ENCODE measurements around the gene SDHB.

SDHB gene

GRCh38 chr1:16975838-16976237, 78.0 kb downstream of the SDHB start:
- TF ChIP-seq CTCF (conservative IDR thresholded peaks at IDR 0.05): no peak
- TF ChIP-seq ZFX (IDR thresholded peaks at IDR 0.05): no peak
- H3K27ac ChIP-seq: no peak overlapping the region

- TF ChIP-seq CTCF (conservative IDR thresholded peaks at IDR 0.05) (no peak), ZFX (IDR thresholded peaks at IDR 0.05) (no peak)
- H3K27ac ChIP-seq: no peak overlapping the region
Measured at GRCh38 chr1:16975211-16975610, 78.6 kb downstream of the SDHB start.

GRCh38 chr1:16973215-16973614, 80.6 kb downstream of the SDHB start:
- TF ChIP-seq ZFX (IDR thresholded peaks at IDR 0.05) (no peak), CTCF (conservative IDR thresholded peaks at IDR 0.05) (no peak)

GRCh38 chr1:16972189-16972895, 81.5 kb downstream of the SDHB start:
- no peak overlapping the region for H3K27ac ChIP-seq
- no peak for TF ChIP-seq CTCF (conservative IDR thresholded peaks at IDR 0.05)
- no peak for TF ChIP-seq ZFX (IDR thresholded peaks at IDR 0.05)

More at GRCh38 chr1:16973215-16973614, 80.6 kb downstream of the SDHB start:
- no peak overlapping the region for H3K27ac ChIP-seq

- TF ChIP-seq CTCF (conservative IDR thresholded peaks at IDR 0.05): no peak
- H3K27ac ChIP-seq: no peak overlapping the region
Measured at GRCh38 chr1:16971341-16972188, 82.3 kb downstream of the SDHB start.

GRCh38 chr1:16970132-16970910, 83.5 kb downstream of the SDHB start:
- no peak overlapping the region for H3K27ac ChIP-seq
- TF ChIP-seq ZFX (IDR thresholded peaks at IDR 0.05) (no peak), CTCF (conservative IDR thresholded peaks at IDR 0.05) (no peak)

Data from C4-2B (cell line).